SK-N-SH (cell line): ENCODE data around the gene SFXN5. TPM values are rescaled to one million over a fixed set of nuclear protein-coding genes. Genes with fewer than 3 reads are reported as not detected.

Source experiments
- CTCF ChIA-PET: fragments of 300-600, 350-600 bp; formaldehyde crosslinking; extraction: SDS; loops from one replicate; lab custom pipeline; 2021; lab: Yijun Ruan, JAX
- POLR2A ChIA-PET: fragments of 350-600 bp; sonication (Branson Sonifier 250); formaldehyde crosslinking; extraction: SDS; loops from one replicate; lab custom pipeline; 2020; ENCODE audit warnings: antibody characterized with exemption, inconsistent platforms; lab: Yijun Ruan, JAX
- DNase-seq: peaks from one replicate; pipeline ENCODE4 v3.0.0; 2012
- H2AFZ ChIP-seq: fragments of 200-600 bp; sonication (generic); 2 replicates; pipeline ENCODE4 v1.8.1; 2016; ENCODE audit warnings: antibody characterized with exemption, mild to moderate bottlenecking, low read depth
- H3F3A ChIP-seq: fragments of 200-600 bp; sonication (generic); replicated peaks from 2 replicates; pipeline ENCODE3; 2016; ENCODE audit warnings: antibody characterized with exemption, mild to moderate bottlenecking; ENCODE audit not compliant: insufficient read depth
- H3K27ac ChIP-seq, 2 experiments: fragments of 200-500 bp in 1 of 2; fragments of 200-600 bp in 1 of 2; sonication (Bioruptor generic) in 1 of 2; sonication (generic), shearing (Covaris generic) in 1 of 2; 2 replicates each; pipeline versions ENCODE4 v1.5.1 to v1.6.1; 2014 to 2016; ENCODE audit warnings: low read depth in 2 of 2, inconsistent platforms in 1 of 2, low read length in 1 of 2, mild to moderate bottlenecking in 1 of 2, mixed read lengths in 1 of 2
- H3K27me3 ChIP-seq: fragments of 200-600 bp; sonication (generic), shearing (Covaris generic); 2 replicates; pipeline ENCODE4 v1.6.1; 2016; ENCODE audit warnings: mixed run types; ENCODE audit not compliant: insufficient read depth
- H3K36me3 ChIP-seq, 2 experiments: fragments of 200-500 bp in 1 of 2; fragments of 200-600 bp in 1 of 2; sonication (Bioruptor generic) in 1 of 2; sonication (generic) in 1 of 2; replicated peaks in 1 of 2; 2 replicates each; pipeline versions ENCODE3 to v1.5.1; 2014 to 2016; ENCODE audit warnings: low read length in 1 of 2, mild to moderate bottlenecking in 1 of 2; ENCODE audit not compliant: insufficient read depth in 2 of 2, control insufficient read depth in 1 of 2
- H3K4me1 ChIP-seq, 2 experiments: fragments of 200-500 bp in 1 of 2; fragments of 200-600 bp in 1 of 2; sonication (Bioruptor generic) in 1 of 2; sonication (generic), shearing (Covaris generic) in 1 of 2; 2 replicates each; pipeline versions ENCODE4 v1.5.1 to v1.6.1; 2014 to 2016; ENCODE audit warnings: low read depth in 1 of 2, low read length in 1 of 2, mixed run types in 1 of 2; ENCODE audit not compliant: insufficient read depth in 2 of 2, control insufficient read depth in 1 of 2
- H3K4me2 ChIP-seq: fragments of 200-600 bp; sonication (generic), shearing (Covaris generic); 2 replicates; pipeline ENCODE4 v1.6.1; 2017; ENCODE audit warnings: mixed run types
- H3K4me3 ChIP-seq, 2 experiments: fragments of 200-500 bp in 1 of 2; fragments of 200-600 bp in 1 of 2; sonication (Bioruptor generic) in 1 of 2; sonication (generic), shearing (Covaris generic) in 1 of 2; 2 replicates each; pipeline versions ENCODE4 v1.5.1 to v1.8.1; 2014 to 2016; ENCODE audit warnings: low read depth in 2 of 2, inconsistent platforms in 1 of 2, low read length in 1 of 2, mild to moderate bottlenecking in 1 of 2, mixed read lengths in 1 of 2, moderate library complexity in 1 of 2
- H3K79me2 ChIP-seq: fragments of 200-600 bp; sonication (generic); 2 replicates; pipeline ENCODE4 v1.8.1; 2017; ENCODE audit warnings: mild to moderate bottlenecking; ENCODE audit not compliant: insufficient read depth
- H3K9ac ChIP-seq: fragments of 200-600 bp; sonication (generic); 2 replicates; pipeline ENCODE4 v1.6.1; 2017; ENCODE audit warnings: mixed run types
- H3K9me2 ChIP-seq: fragments of 200-600 bp; sonication (generic); 2 replicates; pipeline ENCODE4 v1.6.1; 2017; ENCODE audit warnings: mixed run types
- H3K9me3 ChIP-seq: fragments of 200-600 bp; sonication (generic); 2 replicates; pipeline ENCODE4 v1.6.1; 2017; ENCODE audit warnings: mixed run types, mild to moderate bottlenecking, moderate library complexity
- H4K20me1 ChIP-seq: fragments of 200-600 bp; sonication (generic); 2 replicates; pipeline ENCODE4 v1.6.1; 2017; ENCODE audit warnings: mild to moderate bottlenecking, mixed run types; ENCODE audit not compliant: insufficient read depth
- CTCF ChIP-seq: fragments of 200-600 bp; sonication (generic); IDR thresholded peaks from 2 replicates; pipeline ENCODE4 v1.6.1; 2017; ENCODE audit warnings: antibody characterized with exemption, mild to moderate bottlenecking, moderate library complexity
- ELF1 ChIP-seq: IDR thresholded peaks from 2 replicates; pipeline ENCODE4 v1.4.0; 2012
- EP300 ChIP-seq, 2 experiments: IDR thresholded peaks; 2 replicates each; pipeline versions ENCODE4 v1.4.0 to v1.6.1; 2012; ENCODE audit warnings: borderline replicate concordance in 1 of 2, low read depth in 1 of 2, low read length in 1 of 2
- EZH2phosphoT487 ChIP-seq: fragments of 200-600 bp; sonication (generic); IDR thresholded peaks from 2 replicates; pipeline ENCODE4 v1.6.1; 2017; ENCODE audit warnings: low read depth, mixed run types, mild to moderate bottlenecking, antibody characterized with exemption, moderate library complexity, borderline replicate concordance
- FOSL2 ChIP-seq: IDR thresholded peaks from 2 replicates; pipeline ENCODE4 v1.4.0; 2012; ENCODE audit warnings: low read depth, mild to moderate bottlenecking, moderate library complexity, borderline replicate concordance
- FOXJ3 ChIP-seq: sonication (generic); formaldehyde crosslinking; IDR thresholded peaks from 2 replicates; pipeline ENCODE4 v1.5.1; 2020; ENCODE audit warnings: mild to moderate bottlenecking, missing genetic modification reagents
- FOXM1 ChIP-seq: IDR thresholded peaks from 2 replicates; pipeline ENCODE4 v1.4.0; 2012; ENCODE audit warnings: low read depth, mild to moderate bottlenecking
- MAX ChIP-seq: IDR thresholded peaks from 2 replicates; pipeline ENCODE4 v1.4.0; 2012; ENCODE audit warnings: low read depth
- MEF2A ChIP-seq: IDR thresholded peaks from 2 replicates; pipeline ENCODE4 v1.4.0; 2012; ENCODE audit warnings: low read depth, borderline replicate concordance
- MXI1 ChIP-seq: IDR thresholded peaks from 2 replicates; pipeline ENCODE4 v1.6.1; 2012; ENCODE audit warnings: mild to moderate bottlenecking, low read depth, low read length, improper control_type of control experiment
- POLR2AphosphoS5 ChIP-seq: IDR thresholded peaks from 2 replicates; pipeline ENCODE4 v1.6.1; 2012; ENCODE audit warnings: low read depth, low read length
- REST ChIP-seq: IDR thresholded peaks from 2 replicates; pipeline ENCODE4 v1.6.1; 2012; ENCODE audit warnings: mild to moderate bottlenecking, low read depth, low read length, moderate library complexity
- RXRA ChIP-seq: IDR thresholded peaks from 2 replicates; pipeline ENCODE4 v1.4.0; 2012; ENCODE audit warnings: low read depth, mild to moderate bottlenecking, borderline replicate concordance
- SIN3A ChIP-seq: IDR thresholded peaks from 2 replicates; pipeline ENCODE4 v1.6.1; 2012; ENCODE audit warnings: low read depth, mild to moderate bottlenecking, low read length, moderate library complexity, borderline replicate concordance
- SMC3 ChIP-seq: IDR thresholded peaks from 2 replicates; pipeline ENCODE4 v1.6.1; 2012; ENCODE audit warnings: low read depth, low read length, improper control_type of control experiment
- TAF1 ChIP-seq: IDR thresholded peaks from 2 replicates; pipeline ENCODE4 v1.6.1; 2012; ENCODE audit warnings: low read depth, mild to moderate bottlenecking, low read length, moderate library complexity, borderline replicate concordance
- TEAD4 ChIP-seq: IDR thresholded peaks from 2 replicates; pipeline ENCODE4 v1.4.0; 2012; ENCODE audit warnings: mild to moderate bottlenecking, borderline replicate concordance; ENCODE audit not compliant: insufficient read depth
- USF1 ChIP-seq: IDR thresholded peaks from 2 replicates; pipeline ENCODE4 v1.4.0; 2012; ENCODE audit warnings: low read depth, borderline replicate concordance
- YY1 ChIP-seq: IDR thresholded peaks from 2 replicates; pipeline ENCODE4 v1.4.0; 2012; ENCODE audit warnings: low read depth, mild to moderate bottlenecking
- WGBS: methylation state at CpG from one replicate; pipeline ENCODE4 v1.1.6; 2017; ENCODE audit warnings: low lambda C conversion rate; 5-methylcytosine and 5-hydroxymethylcytosine counted together
- polyA plus RNA-seq, 3 experiments: library from polyadenylated mRNA; depleted of rRNA; stranded (reverse); fragments of >200 nt; gene quantifications; 2 replicates each; pipeline ENCODE4 v1.2.3, GENCODE V29; 2012

The SFXN5 gene
- polyA plus RNA-seq, 1 of the 3 experiments (the other 2 are of a cell fraction), result 9.9 TPM

GRCh38 chr2:72932805-72933204 lies 138.7 kb downstream of the SFXN5 start (continued):
- TF ChIP-seq CTCF (no peak), MEF2A (no peak), MXI1 (no peak), REST (no peak), SMC3 (no peak), EZH2phosphoT487 (no peak), TAF1 (no peak), TEAD4 (no peak)

GRCh38 chr2:72932045-72932740 lies 139.3 kb downstream of the SFXN5 start:
- Histone ChIP-seq H4K20me1 (no peaks in the 10 kb centered on the region), H3K27ac (no peak overlapping the region), H2AFZ (no peak overlapping the region), H3K4me1 (peaks cover 8 to 10% of the 10 kb centered on the region in 2 experiments; a peak in 1 of 4 replicates), H3K79me2 (no peaks in the 10 kb centered on the region), H3K9me2 (no peaks in the 10 kb centered on the region), H3K36me3 (no peaks in the 10 kb centered on the region), H3K9ac (no peak overlapping the region), H3K27me3 (peaks cover 22% of the 10 kb centered on the region), H3F3A (no peaks in the 10 kb centered on the region), H3K4me2 (no peak overlapping the region; the same call in 1 of the 2 replicates), H3K4me3 (no peak overlapping the region), H3K9me3 (no peaks in the 10 kb centered on the region)
- no peak for DNase-seq
- 66% methylated on average over 5 of the region's 5 CpGs for WGBS
- TF ChIP-seq FOSL2, result no peak
- no peak for TF ChIP-seq TEAD4
- no peak for TF ChIP-seq REST
- TF ChIP-seq FOXM1, result no peak
- TF ChIP-seq MAX, result no peak
- no peak for TF ChIP-seq USF1
- TF ChIP-seq POLR2AphosphoS5, result no peak
- TF ChIP-seq EP300 (IDR thresholded peaks at IDR 0.05; ENCODE audit: borderline replicate concordance in 1 of 2, low read depth in 1 of 2, low read length in 1 of 2), result no peak
- TF ChIP-seq FOXJ3 (CRISPR knock-in tag), result no peak
- TF ChIP-seq MEF2A, result no peak
- no peak for TF ChIP-seq RXRA
- no peak for TF ChIP-seq SIN3A
- no peak for TF ChIP-seq ELF1
- no peak for TF ChIP-seq YY1
- POLR2A ChIA-PET, result interaction anchor here (0.9 kb wide), 1 partner anchor 9 kb away, joined by 3 read pairs; no protein-coding TSS in a partner anchor
- CTCF ChIA-PET, result interaction anchor here (0.9 to 2.7 kb wide), 3 partner anchors 12 to 245 kb away, joined by 3 to 10 read pairs (median 3); no protein-coding TSS in a partner anchor
